Measurements from ENCODE around the gene SHROOM3. TPM values are rescaled to one million over a fixed set of nuclear protein-coding genes. Genes with fewer than 3 reads are reported as not detected.

Gene SHROOM3
- total and polyA plus RNA-seq, 2 experiments from 2014 or later, result 11.3 to 73.5 TPM

DNA sequence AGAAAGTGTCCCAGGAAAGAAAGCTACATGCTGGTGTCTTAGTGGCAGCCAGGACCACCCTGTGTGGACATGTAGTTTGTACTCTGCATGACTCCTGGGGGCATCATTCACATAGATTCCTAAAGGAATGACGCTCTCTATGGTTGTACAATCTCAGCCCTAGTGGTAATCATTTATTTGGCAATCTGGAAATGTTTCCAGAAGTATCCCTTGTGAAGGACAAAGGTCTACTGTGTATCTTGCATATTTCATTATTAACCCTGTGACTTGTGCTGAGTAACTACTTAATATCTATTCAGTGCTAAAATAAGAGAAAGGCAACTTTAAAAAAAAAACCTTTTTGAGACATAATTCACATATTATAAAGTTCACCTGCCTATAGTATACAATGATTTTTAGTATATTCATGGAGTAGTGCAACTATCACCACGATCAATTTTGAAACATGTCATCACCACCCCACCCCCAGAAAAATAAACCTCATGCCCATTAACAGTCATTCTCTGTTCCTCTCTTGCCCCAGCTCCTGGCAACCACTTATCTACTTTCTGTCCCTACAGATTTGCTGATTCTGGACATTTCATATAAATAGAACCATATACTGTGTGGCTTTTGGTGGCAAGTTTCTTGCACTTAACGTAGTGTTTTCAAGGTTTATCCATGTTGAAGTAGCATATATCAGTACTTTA is 51.7 kb downstream of the SHROOM3 start:
- Histone ChIP-seq H3K79me2 (replicated peaks; ENCODE audit: insufficient read depth) (no peaks in the 10 kb centered on the region), H3K4me1 (ENCODE audit: insufficient read depth) (peaks cover 29% of the 10 kb centered on the region), H3K27ac (ENCODE audit: low read depth) (no peak overlapping the region), H3K27me3 (ENCODE audit: insufficient read depth) (no peaks in the 10 kb centered on the region), H2AFZ (no peak overlapping the region), H4K20me1 (replicated peaks; ENCODE audit: insufficient read depth) (no peaks in the 10 kb centered on the region), H3F3A (replicated peaks; ENCODE audit: low read depth) (no peaks in the 10 kb centered on the region), H3K36me3 (ENCODE audit: insufficient read depth) (no peaks in the 10 kb centered on the region), H3K4me2 (peak overlapping the region; percentile 45), H3K9me2 (ENCODE audit: insufficient read depth) (no peaks in the 10 kb centered on the region), H3K4me3 (no peak overlapping the region)
- H3K4me1 Mint-ChIP-seq, result peaks cover 24% of the 10 kb centered on the region
- H3K36me3 Mint-ChIP-seq (ENCODE audit: low read depth), result peaks cover 13% of the 10 kb centered on the region; the same call in 2 of the 3 replicates
- peaks cover 17% of the 10 kb centered on the region; the same call in 2 of the 3 replicates for H3K9me3 Mint-ChIP-seq
- peaks cover 2% of the 10 kb centered on the region for H3K27me3 Mint-ChIP-seq (ENCODE audit: insufficient read depth, low read depth, poor library complexity)
- DNase-seq (ENCODE audit: low spot score) (no peak), ATAC-seq (peak; percentile 22; the same call in 1 of the 3 replicates)
- H3K27ac Mint-ChIP-seq, result no peak overlapping the region
- H3K4me3 Mint-ChIP-seq, result no peak overlapping the region
- no peak for TF ChIP-seq EZH2 (IDR thresholded peaks at IDR 0.05; ENCODE audit: low read depth, unreplicated experiment)

DNA sequence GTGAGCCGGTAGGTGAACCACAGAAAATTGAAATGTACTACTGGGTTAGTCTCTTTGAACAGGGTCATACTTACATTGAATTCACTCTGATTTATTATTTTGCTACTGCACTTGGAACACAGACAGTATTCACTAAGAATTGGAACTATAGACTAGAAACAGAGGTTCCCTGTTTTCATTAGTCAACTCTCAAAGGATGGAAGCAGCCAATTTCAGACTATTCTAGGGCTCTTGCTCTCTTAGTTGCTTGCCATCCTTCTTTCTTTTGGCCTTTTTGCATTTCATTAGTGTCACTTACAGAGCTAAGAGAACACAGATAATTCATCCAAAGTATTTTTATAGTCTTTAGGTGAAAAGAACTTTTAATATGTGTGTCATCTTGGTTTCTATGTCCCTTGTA is 52.6 kb downstream of the SHROOM3 start:
- Histone ChIP-seq H3K4me3 (no peak overlapping the region), H3K27ac (ENCODE audit: low read depth) (no peak overlapping the region), H3K27me3 (ENCODE audit: insufficient read depth) (no peaks in the 10 kb centered on the region), H2AFZ (no peak overlapping the region), H3K79me2 (replicated peaks; ENCODE audit: insufficient read depth) (no peaks in the 10 kb centered on the region), H3K9me2 (ENCODE audit: insufficient read depth) (no peaks in the 10 kb centered on the region), H3K36me3 (ENCODE audit: insufficient read depth) (no peaks in the 10 kb centered on the region), H4K20me1 (replicated peaks; ENCODE audit: insufficient read depth) (no peaks in the 10 kb centered on the region), H3K4me1 (ENCODE audit: insufficient read depth) (peaks cover 29% of the 10 kb centered on the region), H3F3A (replicated peaks; ENCODE audit: low read depth) (no peaks in the 10 kb centered on the region), H3K4me2 (no peak overlapping the region)
- H3K27ac Mint-ChIP-seq, result no peak overlapping the region
- H3K36me3 Mint-ChIP-seq (ENCODE audit: low read depth), result peaks cover 7% of the 10 kb centered on the region; the same call in 1 of the 3 replicates
- no peak for DNase-seq (ENCODE audit: low spot score)
- no peak for ATAC-seq
- peaks cover 24% of the 10 kb centered on the region for H3K4me1 Mint-ChIP-seq
- no peak for TF ChIP-seq JUNB (IDR thresholded peaks at IDR 0.05; ENCODE audit: unreplicated experiment)
- peaks cover 2% of the 10 kb centered on the region for H3K27me3 Mint-ChIP-seq (ENCODE audit: insufficient read depth, low read depth, poor library complexity)
- H3K9me3 Mint-ChIP-seq, result peaks cover 8% of the 10 kb centered on the region; the same call in 2 of the 3 replicates
- H3K4me3 Mint-ChIP-seq, result no peak overlapping the region

DNA sequence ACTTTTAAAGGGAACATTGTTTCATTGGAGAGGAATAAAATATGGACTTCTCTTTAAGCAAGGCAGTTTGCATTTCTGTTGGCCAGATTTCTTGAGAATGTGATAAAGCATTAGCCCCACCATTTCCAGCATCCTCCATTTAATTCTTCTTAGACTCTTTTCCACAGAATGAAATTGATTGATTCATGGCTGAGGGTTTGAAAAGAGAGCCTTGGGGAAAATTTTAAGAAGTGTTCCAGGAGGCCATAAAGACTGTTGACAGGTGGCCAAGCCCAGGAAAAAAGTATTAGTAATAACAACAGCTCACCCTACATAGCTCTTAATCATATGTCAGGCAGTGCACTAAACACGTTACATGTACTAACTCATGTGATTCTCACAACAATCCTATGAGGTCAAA is 53.4 kb downstream of the SHROOM3 start:
- peaks cover 2% of the 10 kb centered on the region for H3K27me3 Mint-ChIP-seq (ENCODE audit: insufficient read depth, low read depth, poor library complexity)
- Histone ChIP-seq H3K4me2 (no peak overlapping the region), H3K9me2 (ENCODE audit: insufficient read depth) (no peaks in the 10 kb centered on the region), H3K36me3 (ENCODE audit: insufficient read depth) (no peaks in the 10 kb centered on the region), H4K20me1 (replicated peaks; ENCODE audit: insufficient read depth) (no peaks in the 10 kb centered on the region), H3K4me3 (no peak overlapping the region), H3K27ac (ENCODE audit: low read depth) (no peak overlapping the region), H3K79me2 (replicated peaks; ENCODE audit: insufficient read depth) (no peaks in the 10 kb centered on the region), H3F3A (replicated peaks; ENCODE audit: low read depth) (no peaks in the 10 kb centered on the region), H2AFZ (no peak overlapping the region), H3K27me3 (ENCODE audit: insufficient read depth) (no peaks in the 10 kb centered on the region), H3K4me1 (ENCODE audit: insufficient read depth) (peaks cover 29% of the 10 kb centered on the region)
- H3K9me3 Mint-ChIP-seq, result peaks cover 4% of the 10 kb centered on the region; the same call in 2 of the 3 replicates
- TF ChIP-seq, protein P1, sequence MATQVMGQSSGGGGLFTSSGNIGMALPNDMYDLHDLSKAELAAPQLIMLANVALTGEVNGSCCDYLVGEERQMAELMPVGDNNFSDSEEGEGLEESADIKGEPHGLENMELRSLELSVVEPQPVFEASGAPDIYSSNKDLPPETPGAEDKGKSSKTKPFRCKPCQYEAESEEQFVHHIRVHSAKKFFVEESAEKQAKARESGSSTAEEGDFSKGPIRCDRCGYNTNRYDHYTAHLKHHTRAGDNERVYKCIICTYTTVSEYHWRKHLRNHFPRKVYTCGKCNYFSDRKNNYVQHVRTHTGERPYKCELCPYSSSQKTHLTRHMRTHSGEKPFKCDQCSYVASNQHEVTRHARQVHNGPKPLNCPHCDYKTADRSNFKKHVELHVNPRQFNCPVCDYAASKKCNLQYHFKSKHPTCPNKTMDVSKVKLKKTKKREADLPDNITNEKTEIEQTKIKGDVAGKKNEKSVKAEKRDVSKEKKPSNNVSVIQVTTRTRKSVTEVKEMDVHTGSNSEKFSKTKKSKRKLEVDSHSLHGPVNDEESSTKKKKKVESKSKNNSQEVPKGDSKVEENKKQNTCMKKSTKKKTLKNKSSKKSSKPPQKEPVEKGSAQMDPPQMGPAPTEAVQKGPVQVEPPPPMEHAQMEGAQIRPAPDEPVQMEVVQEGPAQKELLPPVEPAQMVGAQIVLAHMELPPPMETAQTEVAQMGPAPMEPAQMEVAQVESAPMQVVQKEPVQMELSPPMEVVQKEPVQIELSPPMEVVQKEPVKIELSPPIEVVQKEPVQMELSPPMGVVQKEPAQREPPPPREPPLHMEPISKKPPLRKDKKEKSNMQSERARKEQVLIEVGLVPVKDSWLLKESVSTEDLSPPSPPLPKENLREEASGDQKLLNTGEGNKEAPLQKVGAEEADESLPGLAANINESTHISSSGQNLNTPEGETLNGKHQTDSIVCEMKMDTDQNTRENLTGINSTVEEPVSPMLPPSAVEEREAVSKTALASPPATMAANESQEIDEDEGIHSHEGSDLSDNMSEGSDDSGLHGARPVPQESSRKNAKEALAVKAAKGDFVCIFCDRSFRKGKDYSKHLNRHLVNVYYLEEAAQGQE (IDR thresholded peaks at IDR 0.05; ENCODE audit: unreplicated experiment), result no peak
- no peak for TF ChIP-seq POLR2AphosphoS5 (IDR thresholded peaks at IDR 0.05; ENCODE audit: low read depth)
- no peak for TF ChIP-seq NANOG (IDR thresholded peaks at IDR 0.05; ENCODE audit: borderline replicate concordance)
- TF ChIP-seq, protein P2, sequence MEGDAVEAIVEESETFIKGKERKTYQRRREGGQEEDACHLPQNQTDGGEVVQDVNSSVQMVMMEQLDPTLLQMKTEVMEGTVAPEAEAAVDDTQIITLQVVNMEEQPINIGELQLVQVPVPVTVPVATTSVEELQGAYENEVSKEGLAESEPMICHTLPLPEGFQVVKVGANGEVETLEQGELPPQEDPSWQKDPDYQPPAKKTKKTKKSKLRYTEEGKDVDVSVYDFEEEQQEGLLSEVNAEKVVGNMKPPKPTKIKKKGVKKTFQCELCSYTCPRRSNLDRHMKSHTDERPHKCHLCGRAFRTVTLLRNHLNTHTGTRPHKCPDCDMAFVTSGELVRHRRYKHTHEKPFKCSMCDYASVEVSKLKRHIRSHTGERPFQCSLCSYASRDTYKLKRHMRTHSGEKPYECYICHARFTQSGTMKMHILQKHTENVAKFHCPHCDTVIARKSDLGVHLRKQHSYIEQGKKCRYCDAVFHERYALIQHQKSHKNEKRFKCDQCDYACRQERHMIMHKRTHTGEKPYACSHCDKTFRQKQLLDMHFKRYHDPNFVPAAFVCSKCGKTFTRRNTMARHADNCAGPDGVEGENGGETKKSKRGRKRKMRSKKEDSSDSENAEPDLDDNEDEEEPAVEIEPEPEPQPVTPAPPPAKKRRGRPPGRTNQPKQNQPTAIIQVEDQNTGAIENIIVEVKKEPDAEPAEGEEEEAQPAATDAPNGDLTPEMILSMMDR (conservative IDR thresholded peaks at IDR 0.05; ENCODE audit: low read depth in 2 of 2), result no peak
- TF ChIP-seq ZNF331 (CRISPR knock-in tag; IDR thresholded peaks at IDR 0.05; ENCODE audit: low read depth), result no peak
- no peak for DNase-seq (ENCODE audit: low spot score)
- no peak overlapping the region for H3K27ac Mint-ChIP-seq
- H3K4me1 Mint-ChIP-seq, result peaks cover 24% of the 10 kb centered on the region
- no peak overlapping the region for H3K4me3 Mint-ChIP-seq
- no peak for ATAC-seq
- 0 out of 3 replicates have a peak, but pooled peaks cover 4% of the 10 kb centered on the region for H3K36me3 Mint-ChIP-seq (ENCODE audit: low read depth)

Data from GM23338 (cell line).